GM13977 (cell line): ENCODE measurements around the gene CTIF.

Experiments
- DNase-seq: peaks from one replicate; pipeline ENCODE4 v3.0.0; 2012; ENCODE audit warnings: low spot score
- CTCF ChIP-seq: IDR thresholded peaks from 2 replicates; pipeline ENCODE4 v1.5.1; 2012; ENCODE audit warnings: mild to moderate bottlenecking, control low read depth; ENCODE audit not compliant: insufficient read depth; ENCODE audit errors: extremely low read depth, missing control alignments
- in situ Hi-C: fragments of 300-500 bp; cut with MboI; formaldehyde crosslinking; loops from one replicate; pipeline ENCODE4 v1.12.0; 2022; ENCODE audit warnings: low sequenced_read_pairs, low pct_unique_long_range_greater_than_20kb, mixed read lengths, inconsistent platforms; ENCODE audit not compliant: unreplicated experiment

CTIF gene

GRCh38 chr18:48582946-48583345, 44.1 kb downstream of the CTIF start:
- DNase-seq, result no peak
- no peak for TF ChIP-seq CTCF
- in situ Hi-C loops, result no loop called here

DNA sequence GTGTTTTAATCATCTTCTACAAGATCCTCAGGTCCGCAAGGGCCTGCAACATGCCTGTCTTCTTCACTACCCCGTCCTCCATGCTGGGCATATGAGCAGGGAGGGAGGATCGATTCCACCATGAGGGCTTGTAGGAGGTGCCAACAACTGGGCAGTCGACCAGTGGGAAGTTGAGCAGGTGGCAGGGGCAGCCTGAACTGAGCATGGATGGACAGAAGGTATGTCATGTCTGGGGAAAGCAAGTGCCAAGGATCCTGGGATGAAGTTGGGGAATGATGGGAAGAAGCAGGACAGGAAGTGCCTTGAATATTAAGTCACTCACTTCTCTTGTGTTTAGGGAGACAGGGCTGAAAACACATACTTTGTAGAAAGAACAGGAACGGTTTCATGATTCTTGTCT, 44.7 kb downstream of the CTIF start:
- in situ Hi-C loops, result no loop called here
- DNase-seq, result no peak
- no peak for TF ChIP-seq CTCF

DNA sequence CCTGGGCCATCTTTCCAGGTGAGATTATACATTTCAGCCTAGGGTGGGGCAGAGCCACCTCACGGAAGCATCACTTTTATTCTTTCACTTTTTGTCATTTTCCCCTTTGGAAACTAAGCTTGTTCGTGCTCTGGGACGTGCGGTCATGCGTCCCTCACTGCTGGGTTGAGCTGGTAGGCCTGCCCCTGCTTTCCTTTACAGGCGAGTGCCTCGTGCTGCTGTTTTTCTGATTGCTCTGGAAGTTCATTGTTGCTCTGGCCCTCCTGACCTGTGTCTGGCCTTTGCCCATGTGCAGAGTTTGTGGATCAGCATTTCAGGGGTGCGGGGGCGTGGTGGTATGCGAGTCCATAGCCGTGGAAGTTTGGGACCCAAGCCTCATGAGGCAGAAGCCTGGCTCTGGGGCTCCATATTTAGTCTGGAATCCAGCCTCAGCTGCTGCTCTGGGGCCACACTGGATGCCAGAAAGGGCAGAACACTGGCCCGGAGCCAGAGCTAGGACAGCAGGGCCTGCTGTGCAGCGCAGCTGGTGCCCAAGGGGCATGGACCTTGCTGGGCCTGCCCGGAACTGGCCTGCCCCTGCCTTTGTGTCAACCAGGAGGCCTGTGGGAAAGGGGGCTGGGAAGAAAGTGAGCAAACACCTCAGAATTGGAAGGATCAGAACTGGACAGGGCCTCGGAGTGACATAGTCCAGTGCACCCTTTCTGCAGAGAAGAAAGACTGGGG, 51.1 kb downstream of the CTIF start:
- no peak for DNase-seq
- TF ChIP-seq CTCF, result no peak
- in situ Hi-C loops, result no loop called here

DNA sequence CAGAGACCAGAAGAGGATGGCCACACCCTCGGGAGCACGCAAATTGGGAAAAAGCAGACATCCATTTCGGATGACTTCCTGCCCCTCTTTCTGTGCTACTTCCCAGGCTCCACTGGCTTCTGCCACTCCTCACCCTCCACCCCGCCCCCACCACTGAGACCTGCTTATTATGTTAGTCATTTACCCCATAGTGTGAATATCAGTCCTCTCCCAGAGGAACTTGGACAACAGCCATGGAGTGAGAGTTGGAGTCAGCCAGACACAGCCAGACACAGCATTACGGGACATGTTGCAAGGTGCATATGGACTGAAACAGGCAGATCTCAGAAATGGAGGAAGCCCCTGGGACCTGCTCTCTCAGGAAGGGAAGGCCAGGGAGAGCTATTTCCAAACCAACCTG, 51.8 kb downstream of the CTIF start:
- no peak for TF ChIP-seq CTCF
- DNase-seq, result no peak
- in situ Hi-C loops, result no loop called here

- in situ Hi-C loops, result no loop called here
- TF ChIP-seq CTCF, result no peak
- DNase-seq, result no peak
Observed at GRCh38 chr18:48592540-48593171, 53.8 kb downstream of the CTIF start.

- TF ChIP-seq CTCF, result no peak
- in situ Hi-C loops, result no loop called here
- no peak for DNase-seq
Observed at GRCh38 chr18:48594471-48595094, 55.8 kb downstream of the CTIF start.
